Smooth muscle cell (in vitro differentiated cells): Measurements from ENCODE around the gene RGS19. TPM values are rescaled to one million over a fixed set of nuclear protein-coding genes. Genes with fewer than 3 reads are reported as not detected.

Experiments
- DNase-seq: peaks from one replicate; lab custom pipeline; 2025; ENCODE audit not compliant: unreplicated experiment; lab: John Stamatoyannopoulos, UW
- H2AFZ ChIP-seq: fragments of 200-600 bp; sonication (generic); 2 replicates; pipeline ENCODE4 v1.6.0; 2016; ENCODE audit warnings: antibody characterized with exemption, low read depth, mild to moderate bottlenecking
- H3F3A ChIP-seq: fragments of 200-600 bp; sonication (generic); 2 replicates; pipeline ENCODE4 v1.6.0; 2017; ENCODE audit warnings: antibody characterized with exemption, low read depth
- H3K27ac ChIP-seq: fragments of 200-600 bp; sonication (generic); 2 replicates; pipeline ENCODE4 v1.5.1; 2016; ENCODE audit warnings: low read depth, mild to moderate bottlenecking
- H3K27me3 ChIP-seq: fragments of 200-600 bp; sonication (generic); 2 replicates; pipeline ENCODE4 v1.6.1; 2016; ENCODE audit warnings: low read depth, mild to moderate bottlenecking
- H3K36me3 ChIP-seq: fragments of 200-600 bp; sonication (generic); 2 replicates; pipeline ENCODE4 v1.5.1; 2016; ENCODE audit warnings: low read depth
- H3K4me1 ChIP-seq: fragments of 200-600 bp; sonication (generic); 2 replicates; pipeline ENCODE4 v1.5.1; 2016; ENCODE audit warnings: low read depth
- H3K4me2 ChIP-seq: fragments of 200-600 bp; sonication (generic); 2 replicates; pipeline ENCODE4 v1.6.0; 2016; ENCODE audit warnings: mild to moderate bottlenecking
- H3K4me3 ChIP-seq: fragments of 200-600 bp; sonication (generic); 2 replicates; pipeline ENCODE4 v1.5.1; 2016; ENCODE audit warnings: mild to moderate bottlenecking
- H3K79me2 ChIP-seq: fragments of 200-600 bp; sonication (generic); 2 replicates; pipeline ENCODE4 v1.6.0; 2016; ENCODE audit warnings: low read depth, mild to moderate bottlenecking
- H3K9ac ChIP-seq: fragments of 200-600 bp; sonication (generic); 2 replicates; pipeline ENCODE4 v1.6.0; 2016; ENCODE audit warnings: low read depth
- H3K9me3 ChIP-seq: fragments of 200-600 bp; sonication (generic); replicated peaks from 2 replicates; pipeline ENCODE4 v1.5.1; 2016; ENCODE audit warnings: low read depth
- H4K20me1 ChIP-seq: fragments of 200-600 bp; sonication (generic); 2 replicates; pipeline ENCODE4 v1.6.0; 2016; ENCODE audit warnings: low read depth
- CTCF ChIP-seq: fragments of 200-600 bp; sonication (generic); IDR thresholded peaks from 2 replicates; pipeline ENCODE4 v1.5.1; 2017; ENCODE audit warnings: borderline replicate concordance, mild to moderate bottlenecking, antibody characterized with exemption; ENCODE audit not compliant: insufficient read depth, poor library complexity, severe bottlenecking
- WGBS: methylation state at CpG from one replicate; pipeline ENCODE4 v1.1.7; 2016; ENCODE audit warnings: low lambda C conversion rate; 5-methylcytosine and 5-hydroxymethylcytosine counted together
- polyA plus RNA-seq: library from polyadenylated mRNA; unstranded; fragments of >200 nt; fragmentation: Nextera tagmentation; extraction: Ambion mirVana; gene quantifications from 2 replicates; pipeline ENCODE4 v1.2.1, GENCODE V29; 2016
- total RNA-seq: library from RNA; depleted of rRNA; stranded (reverse); fragments of >200 nt; gene quantifications from 2 replicates; pipeline ENCODE4 v1.2.3, GENCODE V29; 2014

Gene RGS19
- total and polyA plus RNA-seq, 2 experiments from 2014 or later: 17.4 to 24.6 TPM

DNA sequence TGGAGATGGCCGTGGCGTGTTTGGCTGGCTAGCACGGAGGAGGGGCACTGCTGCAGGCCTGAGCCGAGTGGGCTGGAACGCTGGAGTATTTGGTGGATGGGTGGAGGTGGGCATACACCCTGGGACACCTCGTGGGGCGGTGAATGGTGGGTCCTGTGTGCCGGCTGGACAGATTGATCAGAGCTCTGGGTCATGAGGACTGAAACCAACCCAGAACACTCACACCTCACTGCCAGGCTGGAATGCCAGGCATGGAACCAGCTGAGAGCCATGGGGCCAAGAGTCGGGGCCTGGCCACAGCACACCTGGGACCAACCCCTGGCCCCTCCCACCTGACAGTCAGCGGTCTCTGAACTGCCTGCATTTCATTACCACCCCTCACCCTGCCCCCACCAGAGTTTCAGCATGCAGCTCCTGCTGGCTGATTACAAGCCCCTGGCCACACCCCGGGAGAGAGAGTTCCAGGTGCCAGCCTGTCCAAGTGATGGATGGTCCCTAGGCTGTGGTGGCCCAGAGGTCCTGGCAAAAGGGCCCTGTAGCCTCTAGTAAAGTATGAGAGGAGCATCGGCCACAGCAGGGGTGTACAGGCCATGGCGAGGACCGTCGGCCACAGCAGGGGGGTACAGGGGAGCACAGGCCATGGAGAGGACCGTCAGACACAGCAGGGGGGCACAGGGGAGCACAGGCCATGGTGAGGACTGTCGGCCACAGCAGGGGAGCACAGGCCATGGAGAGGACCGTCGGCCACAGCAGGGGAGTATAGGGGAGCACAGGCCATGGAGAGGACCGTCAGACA lies 24.8 kb upstream of the RGS19 start:
- WGBS: 87% methylated on average over 20 of the region's 20 CpGs
- H3K27me3 ChIP-seq: peaks cover 30% of the 10 kb centered on the region
- no peak overlapping the region for H3K27ac ChIP-seq
- H3K9ac ChIP-seq: no peak overlapping the region
- TF ChIP-seq CTCF: no peak
- no peak overlapping the region for H3K4me3 ChIP-seq
- H3K4me2 ChIP-seq: no peak overlapping the region
- no peaks in the 10 kb centered on the region for H3K79me2 ChIP-seq
- no peaks in the 10 kb centered on the region for H4K20me1 ChIP-seq
- no peaks in the 10 kb centered on the region for H3K9me3 ChIP-seq
- no peaks in the 10 kb centered on the region for H3K36me3 ChIP-seq
- H3K4me1 ChIP-seq: no peaks in the 10 kb centered on the region
- no peak for DNase-seq
- no peak overlapping the region for H2AFZ ChIP-seq
- H3F3A ChIP-seq: no peaks in the 10 kb centered on the region

DNA sequence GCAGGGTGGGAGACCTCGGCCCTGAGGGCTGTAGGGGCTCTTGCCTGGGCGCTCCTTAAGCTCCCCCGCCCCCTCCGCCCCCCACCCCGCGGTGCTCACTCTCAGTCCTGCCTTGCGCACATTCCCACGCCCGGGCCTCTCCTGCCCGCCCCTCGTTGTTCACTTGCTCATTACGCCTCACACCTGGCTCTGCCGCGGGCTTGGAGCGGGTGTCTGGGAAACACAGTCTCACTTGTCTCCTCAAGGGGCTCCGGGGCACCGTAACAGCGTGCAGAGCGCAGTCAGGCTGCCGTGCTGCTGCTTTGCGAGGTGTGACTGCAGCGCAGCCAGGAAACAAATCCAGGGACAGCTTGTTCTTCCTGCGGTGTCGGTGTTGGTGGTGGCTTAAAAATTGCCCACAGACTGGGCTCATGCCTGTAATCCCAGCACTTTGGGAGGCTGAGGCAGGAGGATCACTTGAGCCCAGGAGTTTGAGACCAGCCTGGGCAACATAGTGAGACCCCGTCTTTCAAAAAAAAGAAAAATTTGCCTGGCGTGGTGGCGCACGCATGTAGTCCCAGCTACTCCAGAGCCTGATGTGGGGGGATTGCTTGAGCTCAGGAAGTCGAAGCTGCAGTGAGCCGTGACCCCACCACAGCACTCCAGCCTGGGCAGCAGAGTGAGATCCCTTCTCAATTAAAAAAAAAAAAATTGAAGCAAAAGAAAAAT lies 23.5 kb upstream of the RGS19 start:
- WGBS: 37% methylated on average over 20 of the region's 30 CpGs
- H3K9me3 ChIP-seq: no peaks in the 10 kb centered on the region
- H3K27me3 ChIP-seq: peaks cover 30% of the 10 kb centered on the region
- H3K4me1 ChIP-seq: no peaks in the 10 kb centered on the region
- H3K27ac ChIP-seq: no peak overlapping the region
- H2AFZ ChIP-seq: peak overlapping the region; percentile 77
- H3K4me2 ChIP-seq: peak overlapping the region; percentile 95
- TF ChIP-seq CTCF: no peak
- H4K20me1 ChIP-seq: no peaks in the 10 kb centered on the region
- no peaks in the 10 kb centered on the region for H3K79me2 ChIP-seq
- no peaks in the 10 kb centered on the region for H3F3A ChIP-seq
- no peak for DNase-seq
- no peaks in the 10 kb centered on the region for H3K36me3 ChIP-seq
- H3K4me3 ChIP-seq: peak overlapping the region; percentile 60
- no peak overlapping the region for H3K9ac ChIP-seq

DNA sequence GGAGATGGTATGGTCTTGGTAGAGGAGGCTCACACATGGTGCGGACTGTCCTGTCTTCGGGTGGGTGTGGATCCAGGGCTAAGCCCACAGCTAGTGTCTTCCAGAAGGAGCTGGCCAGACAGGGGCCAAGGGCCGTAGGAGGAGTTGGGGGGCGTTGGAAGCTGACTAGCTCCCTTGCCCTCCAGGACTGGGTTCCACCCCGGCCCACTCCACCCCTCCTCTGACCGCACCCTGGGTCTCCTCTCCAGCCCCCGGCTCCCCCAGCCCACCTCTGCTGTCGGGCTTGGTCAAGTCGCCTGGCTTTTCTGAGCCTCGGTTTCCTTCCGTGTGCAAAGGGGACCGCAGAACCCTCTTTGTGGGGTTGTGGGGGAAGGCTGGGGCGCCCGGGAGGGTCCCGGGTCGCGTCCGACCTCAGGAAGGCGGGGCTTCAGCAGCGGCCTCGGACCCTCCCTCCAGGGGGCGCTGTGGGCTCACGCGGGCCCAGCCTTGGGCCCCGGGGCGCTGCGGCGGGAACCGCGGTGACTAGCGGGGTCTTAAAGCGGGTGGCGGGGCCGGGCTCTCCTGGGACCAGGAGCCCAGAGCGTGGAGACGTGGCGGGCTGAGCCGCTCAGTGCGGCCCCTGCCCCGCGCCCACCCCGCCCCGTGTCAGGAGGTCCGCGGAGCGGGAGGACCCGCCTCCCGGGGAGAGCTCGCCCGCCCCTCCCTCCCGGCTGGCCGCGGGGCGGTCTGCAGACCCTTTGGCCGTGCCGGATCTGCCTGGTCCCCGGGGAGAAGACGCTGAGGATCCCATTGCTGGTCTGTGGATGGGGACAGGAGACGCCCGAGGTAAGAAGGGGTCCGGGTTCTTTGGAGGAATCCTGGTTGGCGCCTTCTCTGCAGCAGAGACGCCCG lies 22.7 kb upstream of the RGS19 start:
- Histone ChIP-seq H3K9me3 (no peaks in the 10 kb centered on the region), H3K27ac (no peak overlapping the region), H4K20me1 (no peaks in the 10 kb centered on the region), H3K4me2 (peak overlapping the region; percentile 95), H3K4me3 (peak overlapping the region; percentile 60), H3K9ac (no peak overlapping the region), H3K27me3 (peaks cover 30% of the 10 kb centered on the region), H2AFZ (peak overlapping the region; percentile 77), H3K79me2 (no peaks in the 10 kb centered on the region), H3K4me1 (no peaks in the 10 kb centered on the region), H3K36me3 (no peaks in the 10 kb centered on the region), H3F3A (no peaks in the 10 kb centered on the region)
- DNase-seq: no peak
- peak; percentile 92 for TF ChIP-seq CTCF
- WGBS: 14% methylated on average over 18 of the region's 64 CpGs
